Activated naive CD8-positive, alpha-beta T cell treated with anti-CD3 and anti-CD28 coated beads, Interleukin-2, amount 50 U/mL, for 24 hours (primary cell): ENCODE results near the gene CYP39A1.

Experiments used
- ATAC-seq: fragments of 150-1000 bp; cut with Tn5 transposase; one replicate; pipeline ENCODE4 v1.10.0; 2021
- DNase-seq: peaks from one replicate; pipeline ENCODE4 v3.0.0; 2021
- H3K27ac Mint-ChIP-seq: one replicate; pipeline ENCODE4 v1.8.0; 2021; ENCODE audit warnings: mild to moderate bottlenecking, mixed read lengths
- H3K27me3 Mint-ChIP-seq: one replicate; pipeline ENCODE4 v1.8.0; 2021; ENCODE audit warnings: mixed read lengths
- H3K36me3 Mint-ChIP-seq: one replicate; pipeline ENCODE4 v1.8.0; 2021; ENCODE audit warnings: low read depth, mixed read lengths
- H3K4me1 Mint-ChIP-seq: one replicate; pipeline ENCODE4 v1.8.0; 2021; ENCODE audit warnings: mixed read lengths
- H3K4me3 Mint-ChIP-seq: one replicate; pipeline ENCODE4 v1.8.0; 2021; ENCODE audit warnings: mild to moderate bottlenecking, moderate library complexity, mixed read lengths
- H3K9me3 Mint-ChIP-seq: one replicate; pipeline ENCODE4 v1.8.0; 2021; ENCODE audit warnings: mixed read lengths

CYP39A1 gene

GRCh38 chr6:46502486-46503119 lies 150.0 kb downstream of the CYP39A1 start:
- Mint-ChIP-seq H3K36me3 (no peaks in the 10 kb centered on the region), H3K9me3 (no peaks in the 10 kb centered on the region), H3K4me1 (peaks cover 1% of the 10 kb centered on the region), H3K27me3 (peaks cover 14% of the 10 kb centered on the region), H3K4me3 (no peak overlapping the region), H3K27ac (no peak overlapping the region)
- DNase-seq = no peak
- no peak for ATAC-seq

DNA sequence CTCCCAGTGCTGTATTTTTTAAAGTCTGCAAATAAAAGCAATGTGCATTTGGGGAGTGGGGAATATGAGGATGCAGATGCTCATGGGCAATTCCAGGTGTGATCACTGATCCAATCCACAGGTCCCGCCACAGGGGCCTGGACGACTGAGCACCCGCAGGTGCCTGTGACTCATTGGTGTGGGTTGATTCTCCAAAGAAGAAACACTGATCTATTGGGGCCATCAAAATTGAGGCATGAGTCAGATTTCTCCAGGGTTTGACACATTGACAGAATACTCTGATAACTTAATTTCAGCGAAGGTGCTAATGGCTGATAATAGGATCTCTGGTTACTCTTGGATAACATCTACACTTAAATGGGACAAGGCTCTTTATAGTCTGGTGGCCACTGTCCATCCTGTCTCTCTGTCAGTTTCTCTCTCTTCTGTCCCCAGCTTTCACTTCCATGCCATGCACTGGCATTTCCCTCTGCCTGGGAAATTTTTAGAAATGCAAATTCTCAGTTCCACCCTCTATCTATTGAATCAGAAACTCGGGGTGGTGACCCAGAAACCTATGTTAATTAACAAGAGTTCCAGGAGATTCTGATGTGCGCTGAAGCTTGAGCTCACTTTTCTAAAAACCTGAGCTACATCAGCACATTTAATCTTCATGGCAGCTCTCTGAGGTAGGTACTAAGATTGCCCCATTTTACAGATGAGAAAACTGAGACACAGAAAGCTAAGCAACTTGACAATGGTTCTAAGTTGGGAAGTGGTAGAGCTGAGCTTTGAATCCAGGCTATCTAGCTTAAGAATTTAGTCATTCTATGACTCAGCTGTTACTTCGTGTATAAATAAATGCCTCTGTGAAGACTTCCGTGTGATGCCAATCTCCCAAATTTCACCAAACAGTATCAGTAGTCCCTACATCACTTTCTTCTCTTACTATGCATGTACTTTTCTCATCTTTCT lies 151.2 kb downstream of the CYP39A1 start:
- Mint-ChIP-seq H3K9me3 (no peaks in the 10 kb centered on the region), H3K4me1 (peaks cover 1% of the 10 kb centered on the region), H3K27me3 (peaks cover 24% of the 10 kb centered on the region), H3K27ac (no peak overlapping the region), H3K36me3 (no peaks in the 10 kb centered on the region), H3K4me3 (no peak overlapping the region)
- DNase-seq = no peak
- ATAC-seq = no peak

DNA sequence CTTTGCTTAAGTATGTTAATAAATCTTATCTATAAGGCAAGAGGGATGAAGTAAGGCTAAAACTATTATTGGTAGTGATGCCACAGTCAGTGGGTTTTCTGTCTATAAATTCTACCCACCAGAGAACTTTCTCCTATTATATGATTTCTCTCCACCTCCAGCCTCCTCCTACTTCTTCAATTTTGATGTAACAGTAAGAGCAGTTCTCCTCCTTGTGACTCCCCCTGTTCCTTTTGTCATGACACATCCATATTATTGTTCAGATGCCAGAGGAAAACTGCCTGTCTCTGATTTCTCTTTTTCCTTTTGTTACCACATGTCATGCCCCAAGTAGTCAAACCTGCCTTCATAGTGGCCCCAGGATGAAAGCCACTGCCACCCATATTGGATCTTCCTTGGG lies 152.2 kb downstream of the CYP39A1 start:
- no peaks in the 10 kb centered on the region for H3K36me3 Mint-ChIP-seq
- H3K27ac Mint-ChIP-seq = no peak overlapping the region
- DNase-seq = no peak
- no peaks in the 10 kb centered on the region for H3K9me3 Mint-ChIP-seq
- no peak overlapping the region for H3K4me3 Mint-ChIP-seq
- H3K4me1 Mint-ChIP-seq = peaks cover 1% of the 10 kb centered on the region
- peaks cover 30% of the 10 kb centered on the region for H3K27me3 Mint-ChIP-seq
- no peak for ATAC-seq
